Nephron progenitor cell (in vitro differentiated cells): ENCODE results near the gene PRDM16.

Experiments
- DNase-seq: peaks from one replicate; pipeline ENCODE4 v3.0.0; 2021
- H3K27ac Mint-ChIP-seq: 2 replicates; pipeline ENCODE4 v1.8.0; 2021; ENCODE audit warnings: mild to moderate bottlenecking, moderate library complexity, mixed read lengths
- H3K27me3 Mint-ChIP-seq: 2 replicates; pipeline ENCODE4 v1.8.0; 2021; ENCODE audit warnings: mild to moderate bottlenecking, low read depth, mixed read lengths; ENCODE audit not compliant: poor library complexity
- H3K36me3 Mint-ChIP-seq: 2 replicates; pipeline ENCODE4 v1.8.0; 2021; ENCODE audit warnings: low read depth, mixed read lengths
- H3K4me1 Mint-ChIP-seq: 2 replicates; pipeline ENCODE4 v1.8.0; 2021; ENCODE audit warnings: mixed read lengths
- H3K4me3 Mint-ChIP-seq: 2 replicates; pipeline ENCODE4 v1.8.0; 2021; ENCODE audit warnings: mild to moderate bottlenecking, moderate library complexity, mixed read lengths
- H3K9me3 Mint-ChIP-seq: 2 replicates; pipeline ENCODE4 v1.8.0; 2021; ENCODE audit warnings: mild to moderate bottlenecking, moderate library complexity, mixed read lengths
- TF ChIP-seq, protein P1 (sequence below): fragments of 200-600 bp; sonication (generic); IDR thresholded peaks from 2 replicates; pipeline ENCODE4 v1.5.0; 2021; ENCODE audit warnings: antibody characterized with exemption

PRDM16 gene

DNA sequence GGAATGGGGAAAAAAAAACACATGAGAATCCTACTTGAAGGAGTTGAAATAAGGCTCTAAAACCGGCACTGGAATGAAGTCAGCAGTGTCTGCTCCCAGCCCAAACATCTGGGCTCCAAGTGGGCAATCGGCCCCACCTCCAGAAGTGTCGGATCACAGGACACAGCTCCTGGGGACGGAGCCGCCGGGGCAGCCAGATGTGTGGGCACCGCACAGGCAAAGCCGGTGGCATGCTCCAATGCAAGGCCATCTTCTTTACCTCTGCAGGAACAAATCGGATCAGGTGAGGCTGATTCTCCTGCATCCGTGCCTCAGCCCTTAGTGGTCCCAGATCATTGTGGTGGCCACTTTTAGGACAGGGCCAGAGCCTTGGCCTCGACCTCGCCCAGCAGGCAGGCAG, 156.7 kb downstream of the PRDM16 start:
- Mint-ChIP-seq H3K4me3 (no peak overlapping the region), H3K9me3 (no peaks in the 10 kb centered on the region), H3K36me3 (no peaks in the 10 kb centered on the region), H3K27ac (no peak overlapping the region), H3K27me3 (peaks cover 70% of the 10 kb centered on the region), H3K4me1 (peaks cover 79% of the 10 kb centered on the region)
- TF ChIP-seq, protein P1, sequence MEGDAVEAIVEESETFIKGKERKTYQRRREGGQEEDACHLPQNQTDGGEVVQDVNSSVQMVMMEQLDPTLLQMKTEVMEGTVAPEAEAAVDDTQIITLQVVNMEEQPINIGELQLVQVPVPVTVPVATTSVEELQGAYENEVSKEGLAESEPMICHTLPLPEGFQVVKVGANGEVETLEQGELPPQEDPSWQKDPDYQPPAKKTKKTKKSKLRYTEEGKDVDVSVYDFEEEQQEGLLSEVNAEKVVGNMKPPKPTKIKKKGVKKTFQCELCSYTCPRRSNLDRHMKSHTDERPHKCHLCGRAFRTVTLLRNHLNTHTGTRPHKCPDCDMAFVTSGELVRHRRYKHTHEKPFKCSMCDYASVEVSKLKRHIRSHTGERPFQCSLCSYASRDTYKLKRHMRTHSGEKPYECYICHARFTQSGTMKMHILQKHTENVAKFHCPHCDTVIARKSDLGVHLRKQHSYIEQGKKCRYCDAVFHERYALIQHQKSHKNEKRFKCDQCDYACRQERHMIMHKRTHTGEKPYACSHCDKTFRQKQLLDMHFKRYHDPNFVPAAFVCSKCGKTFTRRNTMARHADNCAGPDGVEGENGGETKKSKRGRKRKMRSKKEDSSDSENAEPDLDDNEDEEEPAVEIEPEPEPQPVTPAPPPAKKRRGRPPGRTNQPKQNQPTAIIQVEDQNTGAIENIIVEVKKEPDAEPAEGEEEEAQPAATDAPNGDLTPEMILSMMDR, result no peak
- DNase-seq, result no peak

DNA sequence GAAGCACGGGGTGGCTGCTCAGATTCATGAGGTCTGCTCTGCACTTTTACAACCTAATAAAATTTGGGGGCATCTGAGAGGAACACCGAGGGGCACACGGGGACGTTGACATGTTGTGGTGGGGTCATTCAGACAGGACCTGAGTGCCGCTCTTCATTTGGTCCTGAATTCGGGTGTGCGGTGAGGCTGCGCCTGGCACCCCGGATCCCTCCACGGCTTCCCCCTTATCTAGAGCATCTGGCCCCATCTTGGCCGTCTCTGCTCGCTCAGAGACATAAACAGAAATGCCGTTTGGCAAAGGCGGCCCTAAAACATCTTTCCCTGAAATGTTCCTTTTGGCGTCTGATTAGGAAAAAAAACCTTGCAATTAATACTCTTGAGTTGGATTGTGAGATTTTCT, 157.2 kb downstream of the PRDM16 start:
- Mint-ChIP-seq H3K27me3 (peaks cover 70% of the 10 kb centered on the region), H3K4me1 (peaks cover 79% of the 10 kb centered on the region), H3K4me3 (no peak overlapping the region), H3K27ac (no peak overlapping the region), H3K36me3 (no peaks in the 10 kb centered on the region), H3K9me3 (no peaks in the 10 kb centered on the region)
- DNase-seq, result no peak
- TF ChIP-seq, protein P1, result no peak

DNA sequence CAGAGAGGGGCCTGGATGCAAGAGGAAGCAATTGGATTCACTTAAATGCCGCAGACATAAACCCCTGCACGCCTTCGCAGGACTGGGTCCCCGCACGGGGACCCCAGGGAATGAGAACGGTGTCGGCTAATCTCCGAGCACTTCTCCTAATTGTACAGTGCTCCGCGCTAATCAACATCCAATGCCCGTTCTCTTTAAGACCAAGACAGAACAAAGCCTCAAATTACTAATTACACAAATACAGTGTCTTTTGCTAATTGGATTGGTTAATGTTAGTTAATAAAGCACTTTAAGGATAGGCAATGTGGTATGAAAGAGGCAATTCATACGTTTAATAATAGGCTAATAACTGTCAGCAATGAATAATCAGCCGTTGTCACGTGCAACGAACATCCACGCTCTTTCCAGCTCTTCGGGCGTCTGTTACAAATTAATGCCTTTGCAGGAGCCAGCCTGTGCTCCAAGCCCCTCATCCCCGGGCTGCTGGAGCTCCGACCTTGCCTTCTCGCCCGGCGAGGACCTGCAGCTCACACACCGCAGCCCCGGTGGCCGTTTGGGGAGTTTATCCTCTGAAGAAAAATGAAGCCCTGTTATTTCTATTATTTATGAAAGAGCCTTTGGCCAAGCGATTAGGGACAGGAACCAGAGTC, 157.8 kb downstream of the PRDM16 start:
- TF ChIP-seq, protein P1, result no peak
- H3K27me3 Mint-ChIP-seq, result peaks cover 74% of the 10 kb centered on the region

DNA sequence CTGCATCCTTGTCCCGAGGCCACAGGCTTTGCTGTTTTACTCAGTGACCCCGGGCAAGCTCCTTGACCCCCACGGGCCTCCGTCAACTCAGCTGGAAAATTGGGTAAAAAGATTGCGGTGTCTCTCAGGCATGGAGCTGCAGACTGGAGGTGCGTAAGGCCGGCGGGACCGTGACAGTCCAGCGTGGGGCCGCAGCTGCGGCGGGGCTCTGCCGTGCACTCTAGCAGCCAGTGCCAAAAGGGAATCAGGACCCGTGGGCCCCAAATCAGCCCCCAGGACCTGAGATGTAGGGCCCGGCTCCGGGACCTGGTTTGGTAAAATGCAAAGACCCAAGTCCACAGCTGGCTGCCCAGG, 158.3 kb downstream of the PRDM16 start:
- H3K4me3 Mint-ChIP-seq, result no peak overlapping the region
- TF ChIP-seq, protein P1, result no peak
- no peak overlapping the region for H3K27ac Mint-ChIP-seq
- H3K9me3 Mint-ChIP-seq, result no peaks in the 10 kb centered on the region
- H3K36me3 Mint-ChIP-seq, result no peaks in the 10 kb centered on the region
- peaks cover 79% of the 10 kb centered on the region for H3K27me3 Mint-ChIP-seq
- peak; percentile 57 for DNase-seq
- peaks cover 84% of the 10 kb centered on the region for H3K4me1 Mint-ChIP-seq

More for the DNA sequence above, 157.8 kb downstream of the PRDM16 start:
- DNase-seq, result no peak
- Mint-ChIP-seq H3K4me1 (peaks cover 79% of the 10 kb centered on the region), H3K36me3 (no peaks in the 10 kb centered on the region), H3K4me3 (peak overlapping the region; percentile 44), H3K27ac (peak overlapping the region; percentile 53), H3K9me3 (no peaks in the 10 kb centered on the region)

DNA sequence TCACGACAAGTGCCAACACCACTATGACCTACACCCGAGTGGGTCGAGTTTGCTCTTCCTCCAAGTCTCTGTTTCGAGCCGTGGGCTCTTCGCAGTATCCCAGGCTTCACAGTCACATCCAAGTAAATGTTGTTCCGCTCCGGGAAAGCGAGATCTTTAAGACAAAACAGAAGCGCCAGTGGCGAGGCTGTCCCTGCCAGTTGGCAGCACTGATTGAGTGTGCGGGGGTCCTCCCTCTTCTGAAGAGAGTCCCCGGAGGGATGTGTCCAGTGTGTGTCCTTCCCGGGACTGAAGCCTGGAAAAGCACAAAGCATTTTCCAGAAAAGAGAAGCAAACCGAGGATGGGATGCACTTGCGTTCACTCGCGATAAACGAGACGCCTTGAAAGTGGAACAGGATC, 158.9 kb downstream of the PRDM16 start:
- H3K9me3 Mint-ChIP-seq, result no peaks in the 10 kb centered on the region
- TF ChIP-seq, protein P1, result no peak
- peaks cover 84% of the 10 kb centered on the region for H3K27me3 Mint-ChIP-seq
- no peak overlapping the region for H3K4me3 Mint-ChIP-seq
- DNase-seq, result no peak
- H3K36me3 Mint-ChIP-seq, result no peaks in the 10 kb centered on the region
- H3K4me1 Mint-ChIP-seq, result peaks cover 85% of the 10 kb centered on the region
- H3K27ac Mint-ChIP-seq, result no peak overlapping the region

DNA sequence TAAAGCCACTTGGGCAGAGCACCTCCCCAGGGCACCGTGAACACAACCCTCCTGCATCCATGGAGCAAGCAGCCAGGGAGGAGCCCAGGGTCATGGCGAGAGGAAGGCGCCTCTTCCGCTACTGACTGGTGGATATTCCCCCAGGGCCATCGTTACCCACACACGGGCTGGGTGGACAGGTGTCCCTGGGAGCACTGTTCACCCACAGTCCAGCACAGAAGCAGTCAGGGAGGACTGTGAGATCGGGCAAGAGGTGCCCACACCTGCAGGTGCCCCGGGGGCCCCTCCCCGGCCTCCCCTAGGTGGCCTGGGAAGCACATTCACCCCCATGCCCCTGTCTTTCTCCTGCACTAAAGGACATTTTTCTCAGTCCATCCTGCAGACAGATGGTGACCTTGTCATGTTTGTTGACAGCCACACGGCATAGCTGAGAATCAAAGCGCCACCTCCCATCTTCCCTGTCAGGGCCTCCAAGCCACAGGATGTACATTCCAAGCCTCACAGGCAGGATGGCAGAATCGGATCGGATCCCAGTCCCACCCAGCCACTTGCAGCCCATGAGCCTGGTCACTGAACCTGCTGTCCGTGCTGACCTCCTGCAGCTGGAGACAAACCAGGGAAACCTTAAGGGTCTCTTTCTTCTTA, 160.2 kb downstream of the PRDM16 start:
- no peak for DNase-seq
- Mint-ChIP-seq H3K9me3 (no peaks in the 10 kb centered on the region), H3K27ac (no peak overlapping the region), H3K4me1 (peaks cover 85% of the 10 kb centered on the region), H3K27me3 (peaks cover 81% of the 10 kb centered on the region), H3K36me3 (no peaks in the 10 kb centered on the region), H3K4me3 (no peak overlapping the region)
- TF ChIP-seq, protein P1, result no peak
